HEK293T (cell line): Measurements from ENCODE around the gene ZBTB38.

Experiments used
- CTCF ChIA-PET: fragments of 350-600 bp; formaldehyde crosslinking; extraction: SDS; loops from one replicate; lab custom pipeline; 2021; ENCODE audit warnings: antibody characterized with exemption, inconsistent platforms; lab: Yijun Ruan, JAX
- POLR2A ChIA-PET: fragments of 350-600 bp; formaldehyde crosslinking; extraction: SDS; loops from one replicate; lab custom pipeline; 2020; ENCODE audit warnings: antibody characterized with exemption, inconsistent platforms; lab: Yijun Ruan, JAX
- DNase-seq: peaks from one replicate; pipeline ENCODE4 v3.0.0; 2012; ENCODE audit warnings: mixed read lengths; ENCODE audit errors: extremely low spot score
- ARNT ChIP-seq: fragments of 450-650 bp; IDR thresholded peaks from 2 replicates; pipeline ENCODE4 v1.6.1; 2017; ENCODE audit warnings: mild to moderate bottlenecking
- BHLHE40 ChIP-seq: fragments of 450-650 bp; IDR thresholded peaks from 2 replicates; pipeline ENCODE4 v1.6.1; 2016; ENCODE audit warnings: mild to moderate bottlenecking, moderate library complexity, borderline replicate concordance
- CTBP1 ChIP-seq: fragments of 450-650 bp; IDR thresholded peaks from 2 replicates; pipeline ENCODE4 v1.6.1; 2016; ENCODE audit warnings: borderline replicate concordance
- ELF4 ChIP-seq: fragments of 450-650 bp; IDR thresholded peaks from 2 replicates; pipeline ENCODE4 v1.6.1; 2017; ENCODE audit warnings: antibody characterized with exemption
- FOXA1 ChIP-seq: fragments of 450-650 bp; IDR thresholded peaks from 2 replicates; pipeline ENCODE4 v1.6.1; 2016; ENCODE audit warnings: mild to moderate bottlenecking
- FOXK2 ChIP-seq: fragments of 450-650 bp; IDR thresholded peaks from 2 replicates; pipeline ENCODE4 v1.6.1; 2016; ENCODE audit warnings: mild to moderate bottlenecking
- FOXM1 ChIP-seq: fragments of 450-650 bp; IDR thresholded peaks from 2 replicates; pipeline ENCODE4 v1.6.1; 2017; ENCODE audit warnings: mild to moderate bottlenecking, borderline replicate concordance
- HDGF ChIP-seq: fragments of 450-650 bp; IDR thresholded peaks from 2 replicates; pipeline ENCODE4 v1.6.1; 2017; ENCODE audit warnings: antibody characterized with exemption, borderline replicate concordance
- L3MBTL2 ChIP-seq: fragments of 450-650 bp; conservative IDR thresholded peaks from 2 replicates; pipeline ENCODE4 v1.6.1; 2016; ENCODE audit warnings: mild to moderate bottlenecking
- LEF1 ChIP-seq: fragments of 450-650 bp; IDR thresholded peaks from 2 replicates; pipeline ENCODE4 v1.6.1; 2017; ENCODE audit warnings: mild to moderate bottlenecking, borderline replicate concordance
- NFRKB ChIP-seq: fragments of 450-650 bp; IDR thresholded peaks from 2 replicates; pipeline ENCODE4 v1.6.1; 2016; ENCODE audit warnings: mild to moderate bottlenecking, moderate library complexity
- PKNOX1 ChIP-seq: fragments of 450-650 bp; IDR thresholded peaks from 2 replicates; pipeline ENCODE4 v1.6.1; 2016
- SP1 ChIP-seq: fragments of 450-650 bp; IDR thresholded peaks from 2 replicates; pipeline ENCODE4 v1.6.1; 2017
- SUZ12 ChIP-seq: fragments of 450-650 bp; IDR thresholded peaks from 2 replicates; pipeline ENCODE4 v1.6.1; 2016; ENCODE audit warnings: mild to moderate bottlenecking
- TARDBP ChIP-seq: fragments of 450-650 bp; IDR thresholded peaks from 2 replicates; pipeline ENCODE4 v1.6.1; 2016
- ZNF384 ChIP-seq: fragments of 450-650 bp; IDR thresholded peaks from 2 replicates; pipeline ENCODE4 v1.6.1; 2016

The ZBTB38 gene

GRCh38 chr3:141368062-141368924 is at the start of gene ZBTB38:
Gene ZBTB38 (plus strand): TSS chr3:141368504. CDS start chr3:141442389, 73,885 bp downstream.
- TF ChIP-seq FOXM1: no peak
- TF ChIP-seq ELF4: no peak
- no peak for TF ChIP-seq BHLHE40
- no peak for TF ChIP-seq HDGF
- no peak for TF ChIP-seq PKNOX1
- no peak for TF ChIP-seq LEF1
- no peak for TF ChIP-seq NFRKB
- CTCF ChIA-PET: interaction anchor here (0.9 to 2.0 kb wide), 2 partner anchors 17 to 60 kb away, joined by 4 to 5 read pairs; no protein-coding TSS in a partner anchor
- DNase-seq: peak; percentile 37
- POLR2A ChIA-PET: interaction anchor here (0.9 to 1.9 kb wide), 6 partner anchors 10 to 80 kb away, joined by 3 to 11 read pairs (median 3); no protein-coding TSS in a partner anchor

GRCh38 chr3:141320399-141321108 is 47.8 kb upstream of the ZBTB38 start:
- DNase-seq: no peak
- ChIA-PET POLR2A (interaction anchor here (1.2 kb wide), 1 partner anchor 9 kb away, joined by 3 read pairs; no protein-coding TSS in a partner anchor), CTCF (interaction anchor here (0.5 kb wide), 1 partner anchor 411 kb away, joined by 4 read pairs; no protein-coding TSS in a partner anchor)
- TF ChIP-seq ARNT (no peak), FOXA1 (no peak), CTBP1 (no peak), SUZ12 (no peak), PKNOX1 (no peak), SP1 (no peak)

- POLR2A ChIA-PET: no interaction called here
- CTCF ChIA-PET: no interaction called here
- DNase-seq: no peak
- TF ChIP-seq SP1 (no peak), PKNOX1 (no peak), ZNF384 (no peak), HDGF (no peak)
Measured at GRCh38 chr3:141321109-141321497, 47.2 kb upstream of the ZBTB38 start.

- ChIA-PET CTCF (interaction anchor here (1.0 kb wide), 1 partner anchor 131 kb away, joined by 3 read pairs; no protein-coding TSS in a partner anchor), POLR2A (interaction anchor here (1.6 kb wide), 1 partner anchor 12 kb away, joined by 7 read pairs; no protein-coding TSS in a partner anchor)
- TF ChIP-seq TARDBP (no peak), FOXK2 (no peak), LEF1 (no peak), ELF4 (no peak), HDGF (no peak), CTBP1 (no peak), FOXA1 (no peak), BHLHE40 (no peak), ZNF384 (no peak), NFRKB (no peak), FOXM1 (no peak), SP1 (no peak), ARNT (no peak), L3MBTL2 (no peak)
- DNase-seq: no peak
Measured at GRCh38 chr3:141323936-141324704, 44.2 kb upstream of the ZBTB38 start.

- CTCF ChIA-PET: no interaction called here
- POLR2A ChIA-PET: interaction anchor here (1.1 kb wide), 1 partner anchor 14 kb away, joined by 3 read pairs; no protein-coding TSS in a partner anchor
- TF ChIP-seq CTBP1: no peak
- no peak for TF ChIP-seq FOXM1
- TF ChIP-seq ARNT: no peak
- TF ChIP-seq SUZ12: no peak
- TF ChIP-seq SP1: no peak
- TF ChIP-seq ELF4: no peak
- no peak for TF ChIP-seq NFRKB
- TF ChIP-seq TARDBP: no peak
- TF ChIP-seq L3MBTL2: no peak
- no peak for TF ChIP-seq FOXK2
- no peak for TF ChIP-seq BHLHE40
- no peak for TF ChIP-seq PKNOX1
- TF ChIP-seq HDGF: no peak
- TF ChIP-seq LEF1: no peak
- TF ChIP-seq FOXA1: no peak
- TF ChIP-seq ZNF384: no peak
Measured at GRCh38 chr3:141326123-141326522, 42.2 kb upstream of the ZBTB38 start.

More at GRCh38 chr3:141326123-141326522, 42.2 kb upstream of the ZBTB38 start:
- DNase-seq: no peak
